ENCODE data around the gene EGFR.
"Not testable (repeated sequence)": the region's sequence is repeated elsewhere in the genome, so short reads cannot be mapped to it uniquely, and the experiment has no call there.

The EGFR gene

GRCh38 chr7:55147101-55147500 is 128.3 kb downstream of the EGFR start:
- DNase-seq (ENCODE audit: low read depth in 2 of 2): no peak

- DNase-seq (ENCODE audit: low read depth in 2 of 2): no peak
Observed at GRCh38 chr7:55147736-55148135, 128.9 kb downstream of the EGFR start.

GRCh38 chr7:55148571-55148970 is 129.8 kb downstream of the EGFR start:
- DNase-seq (ENCODE audit: low read depth in 2 of 2): no peak

- DNase-seq (ENCODE audit: low read depth in 2 of 2): no peak
Observed at GRCh38 chr7:55149001-55149400, 130.2 kb downstream of the EGFR start.

- no peak for DNase-seq (ENCODE audit: low read depth in 2 of 2)
Observed at GRCh38 chr7:55150166-55150565, 131.3 kb downstream of the EGFR start.

- no peak for DNase-seq (ENCODE audit: low read depth in 2 of 2)
Observed at GRCh38 chr7:55150709-55151451, 132.1 kb downstream of the EGFR start.

GRCh38 chr7:55152516-55152915 is 133.7 kb downstream of the EGFR start:
- DNase-seq (ENCODE audit: low read depth in 2 of 2): no peak

- DNase-seq (ENCODE audit: low read depth in 2 of 2): no peak
Observed at GRCh38 chr7:55154096-55154495, 135.3 kb downstream of the EGFR start.

GRCh38 chr7:55155351-55156117 is 136.7 kb downstream of the EGFR start:
- DNase-seq (ENCODE audit: low read depth in 2 of 2): no peak

GRCh38 chr7:55156919-55157763 is 138.3 kb downstream of the EGFR start:
- DNase-seq (ENCODE audit: low read depth in 2 of 2): no peak

GRCh38 chr7:55157764-55158105 is 138.9 kb downstream of the EGFR start:
- DNase-seq (ENCODE audit: low read depth in 2 of 2): no peak

GRCh38 chr7:55158541-55159382 is 139.9 kb downstream of the EGFR start:
- no peak for DNase-seq (ENCODE audit: low read depth in 2 of 2)

GRCh38 chr7:55160539-55160938 is 141.7 kb downstream of the EGFR start:
- no peak for DNase-seq (ENCODE audit: low read depth in 2 of 2)

GRCh38 chr7:55161154-55161687 is 142.4 kb downstream of the EGFR start:
- DNase-seq (ENCODE audit: low read depth in 2 of 2): no peak

GRCh38 chr7:55162476-55162875 is 143.7 kb downstream of the EGFR start:
- no peak for DNase-seq (ENCODE audit: low read depth in 2 of 2)

GRCh38 chr7:55163733-55164132 is 144.9 kb downstream of the EGFR start:
- no peak for DNase-seq (ENCODE audit: low read depth in 2 of 2)

GRCh38 chr7:55164527-55164926 is 145.7 kb downstream of the EGFR start:
- DNase-seq (ENCODE audit: low read depth in 2 of 2): no peak

GRCh38 chr7:55165176-55165861 is 146.5 kb downstream of the EGFR start:
- DNase-seq (ENCODE audit: low read depth in 2 of 2): no peak

GRCh38 chr7:55167296-55167695 is 148.5 kb downstream of the EGFR start:
- DNase-seq (ENCODE audit: low read depth in 2 of 2): not testable (repeated sequence)

- no peak for DNase-seq (ENCODE audit: low read depth in 2 of 2)
Observed at GRCh38 chr7:55170335-55171069, 151.7 kb downstream of the EGFR start.

All from stimulated activated CD4-positive, alpha-beta T cell treated with anti-CD3 and anti-CD28 coated beads, Interleukin-4, amount 100 ng/mL, for 48 hours (primary cell).